EL (cell line): ENCODE data around the gene SLC3A2.

Experiments used
- DNase-seq: peaks from one replicate; pipeline ENCODE4 v3.0.0-alpha.2; 2016

Gene SLC3A2

GRCh38 chr11:62881579-62882430 is 1.1 kb downstream of the SLC3A2 start:
- DNase-seq: peak; percentile 98

- DNase-seq: no peak
Measured at GRCh38 chr11:62882431-62882749, 1.7 kb downstream of the SLC3A2 start.

GRCh38 chr11:62882788-62883501 is 2.2 kb downstream of the SLC3A2 start:
- DNase-seq: no peak

- DNase-seq: peak; percentile 51
Measured at GRCh38 chr11:62883673-62884072, 3.0 kb downstream of the SLC3A2 start.

DNA sequence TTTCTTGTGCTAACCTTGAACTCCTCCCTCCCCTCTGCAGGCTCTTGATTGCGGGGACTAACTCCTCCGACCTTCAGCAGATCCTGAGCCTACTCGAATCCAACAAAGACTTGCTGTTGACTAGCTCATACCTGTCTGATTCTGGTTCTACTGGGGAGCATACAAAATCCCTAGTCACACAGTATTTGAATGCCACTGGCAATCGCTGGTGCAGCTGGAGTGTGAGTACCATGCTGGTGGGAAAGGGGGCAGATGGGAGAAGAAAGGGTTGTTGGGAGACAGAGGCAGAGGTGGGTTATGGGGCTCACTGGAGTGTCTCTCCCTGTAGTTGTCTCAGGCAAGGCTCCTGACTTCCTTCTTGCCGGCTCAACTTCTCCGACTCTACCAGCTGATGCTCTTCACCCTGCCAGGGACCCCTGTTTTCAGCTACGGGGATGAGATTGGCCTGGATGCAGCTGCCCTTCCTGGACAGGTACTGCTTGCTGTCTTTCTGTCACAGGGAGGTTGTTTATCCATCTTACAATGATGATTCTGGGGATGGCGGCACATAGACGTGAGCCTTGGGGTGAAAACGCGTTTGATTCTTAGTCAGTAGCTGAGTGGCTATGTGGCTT is 4.5 kb downstream of the SLC3A2 start:
- no peak for DNase-seq

GRCh38 chr11:62888406-62888805 is 7.7 kb downstream of the SLC3A2 start:
- no peak for DNase-seq

- no peak for DNase-seq
Measured at GRCh38 chr11:62889126-62889483, 8.4 kb downstream of the SLC3A2 start.

GRCh38 chr11:62889484-62890437 is 9.1 kb downstream of the SLC3A2 start:
- DNase-seq: peak; percentile 76

GRCh38 chr11:62892077-62892922 is 11.6 kb downstream of the SLC3A2 start:
- DNase-seq: no peak

DNA sequence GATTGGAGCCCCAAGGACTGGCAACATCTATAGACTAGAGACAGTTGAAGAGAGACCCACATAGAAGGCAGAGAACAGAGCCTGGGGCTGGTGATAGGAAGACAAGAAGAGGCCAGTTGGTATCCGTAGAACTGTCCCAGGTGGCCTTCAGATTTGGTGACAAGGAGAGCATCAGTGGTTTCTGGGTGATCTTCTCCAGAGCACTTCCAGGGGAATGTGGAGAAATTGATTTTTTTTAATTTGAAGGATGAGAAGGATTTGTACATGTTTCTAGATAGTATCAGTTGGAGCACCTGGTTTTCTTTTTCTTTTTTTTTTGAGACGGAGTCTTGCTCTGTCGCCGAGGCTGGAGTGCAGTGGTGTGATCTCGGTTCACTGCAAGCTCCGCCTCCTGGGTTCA is 14.8 kb downstream of the SLC3A2 start:
- DNase-seq: no peak

- DNase-seq: no peak
Measured at GRCh38 chr11:62896049-62896448, 15.4 kb downstream of the SLC3A2 start.

- DNase-seq: no peak
Measured at GRCh38 chr11:62897311-62897710, 16.6 kb downstream of the SLC3A2 start.

GRCh38 chr11:62898027-62898426 is 17.3 kb downstream of the SLC3A2 start:
- DNase-seq: no peak

DNA sequence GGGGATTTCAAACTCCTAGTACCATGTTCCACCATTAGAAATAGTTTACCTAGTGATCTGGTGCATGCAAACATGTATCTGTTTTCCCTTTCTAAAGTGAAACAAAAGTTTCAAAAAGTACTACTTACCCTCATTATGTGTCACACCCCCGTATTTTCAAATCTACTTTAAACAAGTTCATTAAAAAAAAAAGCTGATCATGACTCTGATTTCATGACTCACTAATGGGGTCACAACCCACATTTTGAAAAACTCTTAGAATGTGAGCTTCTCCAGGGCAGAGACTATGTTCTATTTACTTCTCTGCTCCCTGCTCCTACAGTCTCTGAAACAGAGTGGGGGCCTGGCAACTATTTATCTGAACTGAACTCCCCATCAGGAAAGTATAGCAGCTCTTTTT is 22.2 kb downstream of the SLC3A2 start:
- DNase-seq: no peak

- peak; percentile 39 for DNase-seq
Measured at GRCh38 chr11:62905296-62905695, 24.6 kb downstream of the SLC3A2 start.

DNA sequence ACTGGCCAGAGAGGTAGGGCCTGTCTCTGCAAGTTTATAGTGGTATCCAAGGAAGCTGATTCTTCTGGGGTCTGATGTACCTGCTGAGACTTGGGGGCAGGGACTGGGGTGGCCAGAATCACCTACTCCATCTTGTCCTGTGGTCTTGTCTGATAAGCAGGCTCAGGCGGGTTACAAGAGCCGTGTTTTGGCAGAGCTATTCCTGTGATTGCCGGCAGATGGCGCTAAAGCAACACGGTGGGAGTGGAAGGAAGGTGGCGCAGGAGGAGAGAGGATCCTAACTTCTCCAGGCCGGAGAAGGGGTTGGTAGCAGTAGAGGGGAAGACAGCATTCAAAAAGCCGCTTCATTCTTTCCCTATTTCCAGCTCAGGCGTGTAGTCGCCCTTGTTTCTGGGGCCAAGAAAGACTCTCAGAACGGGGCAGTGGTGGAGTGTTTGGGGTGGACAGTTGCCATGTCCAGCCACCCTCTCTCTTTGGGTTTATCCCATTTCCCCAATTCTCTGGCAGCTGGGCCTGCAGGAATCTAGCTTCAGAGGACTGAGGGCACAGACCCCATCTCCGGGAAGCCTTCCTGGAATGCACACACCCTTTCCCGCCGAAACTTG is 25.3 kb downstream of the SLC3A2 start:
- DNase-seq: peak; percentile 85

GRCh38 chr11:62908468-62909072 is 27.9 kb downstream of the SLC3A2 start:
- no peak for DNase-seq

GRCh38 chr11:62909107-62909894 is 28.6 kb downstream of the SLC3A2 start:
- peak; percentile 85 for DNase-seq

GRCh38 chr11:62910141-62910882 is 29.6 kb downstream of the SLC3A2 start:
- no peak for DNase-seq
